NCI-H526 treated with DMSO at 0.1 percent for 48 hours (cell line): ENCODE data around the gene HNRNPF.

Experiments used
- DNase-seq: peaks from one replicate; lab custom pipeline; 2025; lab: John Stamatoyannopoulos, UW

Gene HNRNPF

DNA sequence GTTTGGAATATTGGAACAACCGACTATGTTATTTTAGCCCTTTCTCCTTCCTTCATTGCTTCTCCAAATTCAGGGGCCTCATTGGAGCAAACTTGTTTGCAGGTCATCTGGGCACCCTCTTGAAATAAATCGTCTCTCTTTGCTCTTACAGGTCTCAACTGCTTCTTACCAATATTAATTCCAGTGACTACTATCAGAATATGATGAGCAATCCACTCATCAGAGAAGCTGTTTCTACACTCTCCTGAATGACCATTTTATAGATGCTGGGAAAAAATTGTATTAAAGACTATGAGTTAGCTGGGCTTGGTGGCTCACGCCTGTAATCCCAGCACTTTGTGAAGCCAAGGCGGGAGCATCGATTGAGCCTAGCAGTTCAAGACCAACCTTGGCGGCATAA lies 12.5 kb upstream of the HNRNPF start:
- DNase-seq, result no peak

DNA sequence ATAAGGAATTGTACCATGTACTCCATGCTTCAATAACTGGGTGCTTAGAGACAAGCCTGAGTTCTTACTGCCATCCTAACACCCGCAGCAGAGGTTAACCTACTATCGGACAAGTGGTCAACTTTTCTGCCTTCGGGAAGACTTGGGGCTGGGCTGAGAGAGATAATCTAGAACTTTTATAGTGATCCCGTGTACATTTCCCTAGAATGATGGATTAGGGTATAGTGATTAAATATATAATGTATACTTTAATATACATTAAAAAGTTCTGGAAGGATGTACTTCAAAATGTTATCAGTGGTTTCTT lies 12.2 kb upstream of the HNRNPF start:
- DNase-seq, result no peak

DNA sequence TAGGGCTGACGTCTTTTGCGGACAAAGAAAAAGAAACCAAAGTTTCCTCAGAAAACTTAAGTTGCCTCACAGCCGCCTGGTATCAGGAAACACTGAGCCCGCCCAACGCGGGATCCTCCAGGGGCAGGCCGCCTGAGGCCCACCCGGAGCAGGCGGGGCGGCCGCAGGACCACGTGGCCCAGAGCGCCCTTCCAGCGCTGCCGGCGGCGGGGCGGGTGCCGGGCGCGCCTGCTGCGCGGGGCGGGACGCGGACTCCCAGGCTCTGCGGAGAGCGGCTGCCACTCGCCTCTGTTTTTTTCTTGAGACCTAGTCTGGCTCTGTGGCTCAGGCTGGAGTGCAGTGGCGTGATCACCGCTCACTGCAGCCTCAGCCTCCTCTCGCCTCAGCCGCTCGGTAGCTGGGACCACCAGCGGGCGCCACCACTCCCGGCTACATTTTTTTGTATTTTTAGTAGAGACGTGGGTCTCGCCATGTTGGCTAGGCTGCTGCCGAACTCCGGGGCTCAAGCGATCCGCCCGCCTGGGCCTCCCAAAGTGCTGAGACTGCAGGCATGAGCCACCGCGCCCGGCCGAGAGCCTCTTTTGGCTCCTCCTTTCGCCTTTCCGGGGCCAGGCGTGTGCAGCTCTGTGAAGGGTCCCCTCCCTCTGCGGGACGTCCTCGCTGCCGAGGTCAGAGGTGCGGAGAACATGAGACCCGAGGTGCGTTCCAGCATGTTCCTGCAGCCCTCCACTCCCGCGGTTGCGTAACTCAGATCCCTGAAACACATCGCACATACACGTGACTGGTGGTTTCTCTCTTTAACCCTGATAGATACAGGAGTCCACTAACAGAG lies 11.6 kb upstream of the HNRNPF start:
- DNase-seq, result peak; percentile 28

DNA sequence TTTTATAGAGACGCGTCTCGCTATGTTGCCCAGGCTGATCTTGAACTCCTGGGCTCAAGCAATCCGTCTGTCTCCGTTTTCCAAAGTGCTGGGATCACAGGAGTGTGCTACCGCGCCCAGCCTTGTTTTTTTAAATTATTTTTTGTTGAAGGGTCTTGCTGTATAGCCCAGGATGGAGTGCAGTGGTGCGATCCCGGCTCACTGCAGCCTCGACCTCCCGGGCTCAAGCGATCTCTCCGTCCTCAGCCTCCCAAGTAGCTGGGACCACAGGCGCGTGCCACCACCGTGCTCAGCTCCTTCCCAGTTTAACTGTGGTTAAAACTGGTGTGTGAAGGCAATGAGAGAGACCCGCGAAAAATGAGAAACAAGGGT lies 11.0 kb upstream of the HNRNPF start:
- DNase-seq, result no peak

DNA sequence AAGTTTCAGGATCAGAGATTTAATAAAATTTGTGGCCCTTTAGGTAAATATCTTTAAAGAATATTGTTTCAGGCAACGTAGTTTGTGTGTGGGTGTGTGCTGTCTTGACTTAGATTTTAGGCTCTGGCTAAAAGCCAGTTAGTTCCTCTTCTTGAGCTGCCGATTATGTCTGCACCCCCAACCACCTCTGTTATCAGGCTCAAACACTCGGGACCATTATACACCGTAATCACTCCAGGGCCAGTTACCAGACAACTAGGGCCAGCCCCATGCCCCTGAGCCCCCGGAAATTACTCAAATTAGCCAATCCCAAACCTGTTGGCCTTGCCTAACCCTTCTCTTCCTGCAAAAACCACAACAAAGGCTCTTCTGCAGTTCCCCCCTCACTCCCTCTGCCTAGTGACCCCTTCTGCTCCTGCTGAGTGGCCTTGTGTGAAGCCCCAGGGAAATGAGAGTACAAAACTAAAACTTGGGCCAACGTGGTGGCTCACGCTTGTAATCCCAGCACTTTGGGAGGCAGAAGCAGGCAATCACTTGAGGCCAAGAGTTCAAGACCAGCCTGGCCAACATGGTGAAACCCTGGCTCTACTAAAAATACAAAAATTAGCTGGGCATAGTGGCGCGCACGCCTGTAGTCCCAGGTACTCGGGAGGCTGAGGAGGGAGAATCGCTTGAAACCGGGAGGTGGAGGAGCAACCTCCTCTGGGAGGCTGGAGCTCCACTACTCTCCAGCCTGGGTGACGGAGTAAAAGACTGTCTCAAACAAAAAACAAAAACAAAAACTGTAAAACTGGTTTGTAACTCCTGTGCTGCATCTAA lies 9.2 kb upstream of the HNRNPF start:
- DNase-seq, result no peak

GRCh38 chr10:43415544-43415943 lies 6.6 kb upstream of the HNRNPF start:
- DNase-seq, result no peak

DNA sequence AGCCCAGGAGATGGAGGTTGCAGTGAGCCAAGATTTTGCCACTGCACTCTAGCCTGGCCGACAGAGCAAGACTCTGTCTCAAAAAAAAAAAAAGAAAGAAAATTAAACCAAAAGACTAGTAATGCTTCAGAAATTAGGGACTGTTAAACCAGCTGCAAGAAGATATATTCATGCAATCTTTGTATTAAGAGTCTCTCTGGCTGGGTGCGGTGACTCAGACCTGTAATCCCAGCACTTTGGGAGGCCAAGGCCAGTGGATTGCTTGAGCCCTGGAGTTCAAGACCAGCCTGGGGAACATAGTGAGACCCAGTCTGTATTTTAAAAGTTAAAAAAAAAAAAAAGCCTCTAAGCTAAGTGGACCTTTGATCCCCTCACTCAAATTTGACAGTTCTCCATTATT lies 2.5 kb upstream of the HNRNPF start:
- DNase-seq, result no peak

- DNase-seq, result no peak
Observed at GRCh38 chr10:43410345-43410744, 1.4 kb upstream of the HNRNPF start.

GRCh38 chr10:43409385-43410109 lies 561 bp upstream of the HNRNPF start:
- DNase-seq, result no peak

DNA sequence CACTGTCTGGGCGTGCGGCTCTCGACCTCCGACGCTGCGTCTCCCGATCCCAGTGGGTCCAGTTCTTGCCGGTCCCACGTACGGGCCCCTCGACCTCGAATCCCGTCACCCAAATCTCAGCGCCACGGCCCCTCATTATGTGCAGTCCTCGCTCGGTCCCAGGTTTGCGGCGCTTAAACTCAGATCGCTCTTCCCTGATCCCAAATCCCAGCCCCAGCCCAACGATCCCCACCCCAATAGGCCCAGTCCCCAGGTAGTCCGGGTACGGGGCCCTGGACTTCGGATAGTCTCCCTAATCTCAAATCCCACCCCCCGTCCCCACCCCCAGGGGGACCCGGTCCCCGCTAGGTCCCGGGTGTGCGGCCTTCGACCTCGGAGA lies 666 bp downstream of the HNRNPF start:
- DNase-seq, result no peak

GRCh38 chr10:43407576-43408330 lies 1.2 kb downstream of the HNRNPF start:
- peak; percentile 32 for DNase-seq

- no peak for DNase-seq
Observed at GRCh38 chr10:43407148-43407575, 1.8 kb downstream of the HNRNPF start.

DNA sequence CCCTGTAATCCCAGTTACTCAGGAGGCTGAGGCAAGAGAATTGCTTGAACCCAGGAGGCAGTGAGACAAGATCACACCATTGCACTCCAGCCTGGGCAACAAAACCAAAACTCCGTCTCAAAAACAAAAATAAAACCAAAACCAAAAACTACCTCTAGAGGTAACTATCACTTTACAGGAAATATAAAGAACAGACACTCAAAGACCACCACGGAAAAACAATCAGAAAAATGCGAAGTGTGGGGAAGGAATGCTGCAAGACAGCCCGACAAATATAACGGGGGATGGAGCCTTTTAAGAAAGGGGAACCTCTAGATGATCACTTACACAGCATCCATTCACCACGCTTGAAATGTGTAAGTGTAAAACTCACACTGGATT lies 4.3 kb downstream of the HNRNPF start:
- DNase-seq, result no peak

- DNase-seq, result no peak
Observed at GRCh38 chr10:43403911-43404703, 4.9 kb downstream of the HNRNPF start.

DNA sequence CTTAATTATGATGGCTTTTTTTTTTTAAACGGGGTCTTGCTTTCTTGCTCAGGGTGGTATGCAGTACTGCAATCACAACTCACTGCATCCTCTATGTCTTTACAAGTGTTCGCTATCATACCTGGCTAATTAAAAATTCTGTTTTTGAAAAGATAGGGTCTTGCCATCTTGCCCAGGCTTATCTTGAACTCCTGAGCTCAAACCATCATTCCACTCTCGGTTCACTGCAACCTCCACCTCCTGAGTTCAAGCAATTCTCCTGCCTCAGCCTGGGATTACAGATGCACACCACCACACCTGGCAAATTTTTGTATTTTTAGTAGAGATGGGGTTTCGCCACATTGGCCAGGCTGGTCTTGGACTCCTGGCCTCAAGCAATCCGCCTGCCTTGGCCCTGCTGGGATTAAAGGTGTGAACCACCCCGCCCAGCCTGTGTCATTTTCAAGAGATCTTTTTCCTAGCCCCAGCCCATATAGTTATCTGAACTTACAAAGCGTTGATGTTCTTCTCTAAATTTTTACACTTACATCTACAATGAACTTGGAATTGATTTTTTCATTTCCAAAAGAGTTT lies 6.0 kb downstream of the HNRNPF start:
- DNase-seq, result no peak

- no peak for DNase-seq
Observed at GRCh38 chr10:43402176-43402575, 6.8 kb downstream of the HNRNPF start.

DNA sequence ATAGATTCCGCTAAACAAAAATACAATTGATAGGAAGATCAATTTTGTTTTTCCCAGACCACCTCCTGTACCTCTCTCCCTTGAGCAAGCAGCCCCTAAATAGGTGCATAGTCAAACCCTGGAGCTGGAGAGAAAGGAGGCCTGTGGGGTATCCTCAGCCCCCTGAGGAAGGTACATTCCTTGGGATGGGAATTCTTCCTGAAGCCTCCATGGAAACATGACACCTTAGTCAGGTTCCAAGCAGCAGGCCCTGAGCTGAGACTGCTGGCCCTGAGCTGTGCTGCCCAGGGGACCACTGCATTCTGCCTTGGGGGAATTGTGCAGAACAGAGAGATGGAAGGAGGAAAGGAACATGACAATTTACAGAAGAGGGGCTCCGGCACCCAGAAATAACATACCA lies 7.4 kb downstream of the HNRNPF start:
- no peak for DNase-seq

DNA sequence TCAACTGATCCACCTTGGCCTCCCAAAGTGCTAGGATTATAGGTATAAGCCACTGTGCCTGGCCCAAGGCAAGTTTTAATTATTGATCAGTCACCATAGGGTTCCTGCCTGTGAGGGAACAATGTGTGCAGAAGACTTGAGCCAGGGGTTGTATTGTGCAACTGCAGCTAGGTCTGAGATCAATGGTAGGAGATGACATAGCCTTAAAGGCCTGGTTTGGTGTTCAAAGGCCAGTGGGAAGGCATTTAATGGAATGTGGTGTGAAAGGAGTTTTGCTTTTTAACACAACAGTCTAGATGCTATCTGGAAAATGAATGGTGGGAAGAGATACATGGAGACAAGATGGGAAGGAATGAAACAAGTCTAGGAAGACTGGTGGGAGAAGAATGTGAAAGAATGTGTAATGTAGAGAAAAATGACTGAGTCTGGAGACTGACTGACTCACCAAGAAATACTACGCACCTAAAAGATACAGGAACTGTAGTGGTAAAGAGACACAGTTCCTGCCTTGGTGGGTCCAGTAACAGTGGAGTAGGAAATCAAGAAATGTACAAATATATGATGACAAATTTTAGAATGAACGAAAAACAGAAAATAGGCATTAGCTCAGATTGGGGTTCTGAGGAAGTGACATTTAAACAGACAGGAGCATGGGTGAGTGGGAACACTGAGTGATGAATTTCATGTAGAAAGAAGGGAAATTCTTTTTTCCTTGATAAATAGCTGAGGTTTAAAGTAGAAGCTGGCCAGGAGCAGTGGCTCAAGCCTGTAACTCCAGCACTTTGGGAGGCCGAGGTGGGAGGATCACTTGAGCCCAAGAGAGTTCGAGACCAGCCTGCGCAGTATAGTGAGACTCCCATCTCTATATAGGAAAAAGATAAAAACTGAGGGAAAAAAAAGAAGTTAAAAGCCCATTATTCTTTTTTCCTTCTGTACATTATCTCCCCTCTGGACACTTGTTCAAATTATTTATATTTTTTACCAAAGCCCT lies 9.4 kb downstream of the HNRNPF start:
- no peak for DNase-seq

DNA sequence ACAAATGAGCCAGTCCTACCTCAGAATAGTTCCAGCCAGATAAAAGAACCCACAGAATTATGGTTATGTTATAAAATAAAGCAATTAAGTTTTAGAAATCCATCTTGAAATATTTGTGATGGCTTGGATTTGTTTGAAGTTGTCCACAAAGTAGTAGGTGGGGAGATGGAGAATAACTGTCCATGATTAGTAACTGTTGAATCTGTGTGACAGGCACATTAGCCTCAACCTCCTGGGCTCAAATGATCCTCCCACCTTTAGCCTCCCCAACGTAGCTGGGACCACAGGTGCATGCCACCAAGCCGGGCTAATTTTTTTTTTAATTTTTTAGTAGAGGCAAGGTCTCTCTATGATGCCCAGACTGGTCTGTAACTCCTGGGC lies 10.1 kb downstream of the HNRNPF start:
- no peak for DNase-seq
